CD14-positive monocyte (primary cell): ENCODE data around the gene SH3GLB2. TPM values are rescaled to one million over a fixed set of nuclear protein-coding genes. Genes with fewer than 3 reads are reported as not detected.

Experiments
- DNase-seq, 3 donors: peaks; one replicate each; pipeline ENCODE4 v3.0.0-alpha.2; 2011 to 2022
- H2AFZ ChIP-seq: 2 replicates; pipeline ENCODE4 v1.6.0; 2012; ENCODE audit warnings: mild to moderate bottlenecking, low read depth, low read length, inconsistent platforms; ENCODE audit not compliant: insufficient read depth, poor library complexity, severe bottlenecking
- H3K27ac ChIP-seq, 2 donors: 1 replicate in 1 of 2; 2 replicates in 1 of 2; pipeline ENCODE4 v1.5.1; 2012 to 2013; ENCODE audit warnings: low read length in 2 of 2, control low read depth in 1 of 2, inconsistent platforms in 1 of 2, low read depth in 1 of 2, mild to moderate bottlenecking in 1 of 2
- H3K27me3 ChIP-seq, 2 donors: one replicate each; pipeline versions ENCODE4 v1.6.0 to v1.6.1; 2011 to 2013; ENCODE audit warnings: low read length in 2 of 2; ENCODE audit not compliant: control insufficient read depth in 2 of 2, insufficient read depth in 2 of 2
- H3K36me3 ChIP-seq, 2 donors: replicated peaks in 1 of 2; 1 replicate in 1 of 2; 2 replicates in 1 of 2; pipeline versions ENCODE4 v1.5.1 to v1.6.1; 2012 to 2013; ENCODE audit warnings: low read length in 2 of 2, control low read depth in 1 of 2, inconsistent platforms in 1 of 2, mild to moderate bottlenecking in 1 of 2; ENCODE audit not compliant: insufficient read depth in 2 of 2, control insufficient read depth in 1 of 2
- H3K4me1 ChIP-seq, 2 donors: 1 replicate in 1 of 2; 2 replicates in 1 of 2; pipeline versions ENCODE4 v1.5.1 to v1.6.1; 2012 to 2013; ENCODE audit warnings: low read length in 2 of 2, control low read depth in 1 of 2, inconsistent platforms in 1 of 2, mild to moderate bottlenecking in 1 of 2, moderate library complexity in 1 of 2; ENCODE audit not compliant: insufficient read depth in 2 of 2, control insufficient read depth in 1 of 2
- H3K4me2 ChIP-seq: replicated peaks from 2 replicates; pipeline ENCODE3; 2012; ENCODE audit warnings: low read length, moderate library complexity, mild to moderate bottlenecking; ENCODE audit not compliant: poor library complexity, severe bottlenecking; ENCODE audit errors: extremely low read depth
- H3K4me3 ChIP-seq, 3 experiments: fragments of 200-600 bp in 1 of 3; sonication (generic) in 1 of 3; replicated peaks in 1 of 3; 1 replicate in 2 of 3; 2 replicates in 1 of 3; pipeline ENCODE4 v1.5.1; 2011 to 2013; ENCODE audit warnings: low read length in 3 of 3, mild to moderate bottlenecking in 3 of 3, control low read depth in 2 of 3, low read depth in 2 of 3, inconsistent platforms in 1 of 3, moderate library complexity in 1 of 3
- H3K79me2 ChIP-seq: 2 replicates; pipeline ENCODE4 v1.6.0; 2012; ENCODE audit warnings: mild to moderate bottlenecking, control low read depth, inconsistent platforms, low read length, moderate library complexity; ENCODE audit not compliant: insufficient read depth
- H3K9ac ChIP-seq: 2 replicates; pipeline ENCODE4 v1.6.0; 2017; ENCODE audit warnings: low read length, mild to moderate bottlenecking; ENCODE audit not compliant: insufficient read depth, poor library complexity, severe bottlenecking
- H3K9me3 ChIP-seq, 2 donors: replicated peaks in 1 of 2; 1 replicate in 1 of 2; 2 replicates in 1 of 2; pipeline versions ENCODE4 v1.5.1 to v1.6.1; 2012 to 2013; ENCODE audit warnings: low read length in 2 of 2, control low read depth in 1 of 2; ENCODE audit not compliant: control insufficient read depth in 1 of 2, insufficient read depth in 1 of 2
- H4K20me1 ChIP-seq: 2 replicates; pipeline ENCODE4 v1.6.0; 2012; ENCODE audit warnings: mild to moderate bottlenecking, low read length, control low read depth, moderate library complexity; ENCODE audit not compliant: insufficient read depth
- H3K27ac Mint-ChIP-seq, 7 donors: one replicate each; pipeline ENCODE4 v1.8.0; 2020; ENCODE audit warnings: mild to moderate bottlenecking in 7 of 7, mixed read lengths in 7 of 7, moderate library complexity in 6 of 7, inconsistent platforms in 2 of 7
- H3K27me3 Mint-ChIP-seq, 3 donors: one replicate each; pipeline ENCODE4 v1.8.0; 2021 to 2022; ENCODE audit warnings: low read depth in 3 of 3, mild to moderate bottlenecking in 3 of 3, mixed read lengths in 3 of 3, moderate library complexity in 3 of 3, inconsistent platforms in 1 of 3
- H3K36me3 Mint-ChIP-seq, 2 donors: one replicate each; pipeline ENCODE4 v1.8.0; 2020; ENCODE audit warnings: mixed read lengths in 2 of 2, inconsistent platforms in 1 of 2, mild to moderate bottlenecking in 1 of 2
- H3K4me1 Mint-ChIP-seq: one replicate; pipeline ENCODE4 v1.8.0; 2020; ENCODE audit warnings: mild to moderate bottlenecking, mixed read lengths
- H3K4me3 Mint-ChIP-seq, 2 donors: one replicate each; pipeline ENCODE4 v1.8.0; 2020; ENCODE audit warnings: mild to moderate bottlenecking in 2 of 2, mixed read lengths in 2 of 2, moderate library complexity in 1 of 2
- H3K9me3 Mint-ChIP-seq, 7 donors: one replicate each; pipeline ENCODE4 v1.8.0; 2020 to 2022; ENCODE audit warnings: mixed read lengths in 7 of 7, mild to moderate bottlenecking in 6 of 7, moderate library complexity in 6 of 7, inconsistent platforms in 2 of 7
- WGBS: methylation state at CpG from one replicate; pipeline ENCODE4 v1.1.5; 2013; ENCODE audit warnings: missing lambda C conversion rate; ENCODE audit not compliant: insufficient coverage; 5-methylcytosine and 5-hydroxymethylcytosine counted together
- intact Hi-C, 2 donors: fragments of 100-400 bp; cut with micrococcal nuclease; formaldehyde crosslinking; loops; one replicate each; pipeline versions ENCODE4 v1.15.0 to v1.15.1; 2023
- polyA plus RNA-seq, 3 donors: library from polyadenylated mRNA; depleted of rRNA in 1 of 3; unstranded in 2 of 3; stranded (reverse) in 1 of 3; fragments of 300-500 nt in 2 of 3; fragments of >200 nt in 1 of 3; fragmentation: Illumina TruSeq in 2 of 3; gene quantifications; 1 replicate in 2 of 3; 2 replicates in 1 of 3; pipeline ENCODE4 v1.2.3, GENCODE V29; 2012 to 2021
- TF ChIP-seq, protein P1 (sequence below): fragments of 200-600 bp; IDR thresholded peaks from one replicate; pipeline ENCODE4 v1.8.0; 2022; ENCODE audit warnings: antibody characterized with exemption, mild to moderate bottlenecking

Gene SH3GLB2
- polyA plus RNA-seq, 3 donors: 8.0 to 77.0 (median 25.9) TPM

DNA sequence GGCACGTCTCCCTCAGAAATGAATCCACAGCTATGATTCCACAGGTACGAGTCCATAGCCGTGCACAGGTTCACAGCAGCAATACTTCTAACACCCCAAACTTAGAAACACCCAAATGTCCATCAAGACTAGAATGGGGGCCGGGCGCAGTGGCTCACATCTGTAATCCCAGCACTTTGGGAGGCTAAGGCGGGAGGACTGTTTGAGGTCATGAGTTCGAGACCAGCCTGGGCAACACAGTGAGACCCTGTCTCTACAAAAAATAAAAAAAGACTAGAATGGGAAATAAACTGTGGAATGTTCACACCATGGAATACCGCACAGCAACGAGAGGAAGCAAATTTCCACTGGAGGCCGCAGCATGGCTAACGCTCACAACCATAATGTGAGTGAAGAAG is 48.5 kb upstream of the SH3GLB2 start:
- peaks cover 10 to 12% of the 10 kb centered on the region in 2 donors for H3K4me1 ChIP-seq
- no peak for DNase-seq
- no peaks in the 10 kb centered on the region for H3K27me3 ChIP-seq
- no peak overlapping the region for H3K27ac ChIP-seq
- Mint-ChIP-seq H3K4me3 (no peak overlapping the region), H3K27me3 (peaks cover 0 to 4% (median 3%) of the 10 kb centered on the region in 3 donors), H3K36me3 (peaks cover 0 to 4% of the 10 kb centered on the region in 2 donors), H3K4me1 (peaks cover 10% of the 10 kb centered on the region), H3K9me3 (no peaks in the 10 kb centered on the region), H3K27ac (no peak overlapping the region)
- H3K36me3 ChIP-seq: no peaks in the 10 kb centered on the region
- no peak overlapping the region for H3K4me3 ChIP-seq
- TF ChIP-seq, protein P1, sequence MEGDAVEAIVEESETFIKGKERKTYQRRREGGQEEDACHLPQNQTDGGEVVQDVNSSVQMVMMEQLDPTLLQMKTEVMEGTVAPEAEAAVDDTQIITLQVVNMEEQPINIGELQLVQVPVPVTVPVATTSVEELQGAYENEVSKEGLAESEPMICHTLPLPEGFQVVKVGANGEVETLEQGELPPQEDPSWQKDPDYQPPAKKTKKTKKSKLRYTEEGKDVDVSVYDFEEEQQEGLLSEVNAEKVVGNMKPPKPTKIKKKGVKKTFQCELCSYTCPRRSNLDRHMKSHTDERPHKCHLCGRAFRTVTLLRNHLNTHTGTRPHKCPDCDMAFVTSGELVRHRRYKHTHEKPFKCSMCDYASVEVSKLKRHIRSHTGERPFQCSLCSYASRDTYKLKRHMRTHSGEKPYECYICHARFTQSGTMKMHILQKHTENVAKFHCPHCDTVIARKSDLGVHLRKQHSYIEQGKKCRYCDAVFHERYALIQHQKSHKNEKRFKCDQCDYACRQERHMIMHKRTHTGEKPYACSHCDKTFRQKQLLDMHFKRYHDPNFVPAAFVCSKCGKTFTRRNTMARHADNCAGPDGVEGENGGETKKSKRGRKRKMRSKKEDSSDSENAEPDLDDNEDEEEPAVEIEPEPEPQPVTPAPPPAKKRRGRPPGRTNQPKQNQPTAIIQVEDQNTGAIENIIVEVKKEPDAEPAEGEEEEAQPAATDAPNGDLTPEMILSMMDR: no peak
- no peaks in the 10 kb centered on the region for H4K20me1 ChIP-seq
- H3K79me2 ChIP-seq: peaks cover 3% of the 10 kb centered on the region
- H3K9me3 ChIP-seq: no peaks in the 10 kb centered on the region
- no peak overlapping the region for H2AFZ ChIP-seq
- WGBS: 98% methylated on average over 5 of the region's 11 CpGs
- no peak overlapping the region for H3K4me2 ChIP-seq
- H3K9ac ChIP-seq: no peak overlapping the region
- intact Hi-C loops: loop anchor here in 1 of 2 donors (5.0 kb wide), 1 partner anchor 39 kb away; the partner anchor contains the start of gene MIGA2

DNA sequence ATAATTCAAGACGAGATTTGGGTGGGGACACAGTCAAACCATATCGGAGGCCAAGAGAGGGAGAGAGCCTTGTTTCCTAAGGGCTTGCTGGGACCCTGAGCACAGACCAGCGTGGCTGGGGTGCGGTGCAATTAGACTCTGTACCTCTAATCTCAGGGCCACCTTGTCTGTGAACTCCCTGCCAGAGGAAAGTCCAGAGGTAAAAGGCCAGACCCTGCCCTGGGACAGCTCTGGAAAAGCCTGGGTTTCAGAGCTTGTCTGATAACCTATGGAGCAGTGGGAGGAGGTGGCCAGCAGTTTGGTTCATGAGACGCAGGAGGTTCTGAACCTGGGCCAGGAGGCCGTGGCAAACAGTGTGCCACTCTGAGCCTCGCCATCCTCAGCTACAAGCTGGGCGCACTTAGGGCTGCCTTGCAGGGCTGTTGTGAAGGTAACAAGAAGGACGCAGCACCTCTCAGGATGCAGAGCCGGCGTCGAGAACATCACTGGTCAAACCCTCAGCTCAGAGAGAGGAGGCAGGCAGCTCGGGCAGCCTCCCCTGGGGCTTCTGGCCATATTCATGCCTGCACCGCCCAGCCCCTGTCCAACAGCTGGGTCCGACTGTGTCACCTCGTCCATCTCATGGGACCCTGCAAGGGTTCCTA is 48.0 kb upstream of the SH3GLB2 start:
- no peak overlapping the region for H3K27ac Mint-ChIP-seq
- TF ChIP-seq, protein P1: no peak
- no peaks in the 10 kb centered on the region for H3K9me3 Mint-ChIP-seq
- Histone ChIP-seq H3K9ac (no peak overlapping the region), H3K4me1 (peaks cover 7 to 8% of the 10 kb centered on the region in 2 donors), H4K20me1 (no peaks in the 10 kb centered on the region), H3K27me3 (no peaks in the 10 kb centered on the region), H3K4me2 (no peak overlapping the region), H3K4me3 (no peak overlapping the region), H2AFZ (no peak overlapping the region), H3K79me2 (no peaks in the 10 kb centered on the region), H3K9me3 (no peaks in the 10 kb centered on the region), H3K36me3 (peaks cover 5% of the 10 kb centered on the region in 2 donors), H3K27ac (no peak overlapping the region)
- H3K4me3 Mint-ChIP-seq: no peak overlapping the region
- DNase-seq: no peak
- H3K4me1 Mint-ChIP-seq: peaks cover 8% of the 10 kb centered on the region
- intact Hi-C loops: loop anchor here in 1 of 2 donors (5.0 kb wide), 1 partner anchor 39 kb away; the partner anchor contains the start of gene MIGA2
- peaks cover 0 to 4% (median 3%) of the 10 kb centered on the region in 3 donors for H3K27me3 Mint-ChIP-seq
- H3K36me3 Mint-ChIP-seq: peaks cover 2 to 8% of the 10 kb centered on the region in 2 donors
- 95% methylated on average over 16 of the region's 16 CpGs for WGBS
